NCI-H1105 treated with DMSO at 0.1 percent for 48 hours (cell line): ENCODE measurements around the gene RTP3.
"Not testable (repeated sequence)": the region's sequence is repeated elsewhere in the genome, so short reads cannot be mapped to it uniquely, and the experiment has no call there.

Experiments used
- DNase-seq: peaks from one replicate; lab custom pipeline; 2025; lab: John Stamatoyannopoulos, UW

Gene RTP3

DNA sequence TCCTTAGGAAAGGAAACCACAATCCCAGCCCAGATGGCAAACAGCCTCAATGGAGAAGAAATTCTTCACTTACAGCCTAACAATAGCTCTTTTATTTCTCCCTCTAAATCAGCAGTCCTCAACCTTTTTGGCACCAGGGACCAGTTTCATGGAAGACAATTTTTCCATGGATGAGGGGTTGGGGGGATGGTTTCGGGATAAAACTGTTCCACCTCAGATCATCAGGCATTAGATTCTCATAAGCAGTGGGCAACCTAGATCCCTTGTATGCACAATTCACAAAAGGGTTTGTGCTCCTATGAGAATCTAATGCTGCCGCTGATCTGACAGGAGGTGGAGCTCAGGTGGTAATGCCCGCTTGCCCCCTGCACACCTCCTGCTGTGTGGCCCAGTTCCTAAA, 50.8 kb downstream of the RTP3 start:
- not testable (repeated sequence) for DNase-seq

- no peak for DNase-seq
Observed at GRCh38 chr3:46549408-46549904, 51.7 kb downstream of the RTP3 start.

DNA sequence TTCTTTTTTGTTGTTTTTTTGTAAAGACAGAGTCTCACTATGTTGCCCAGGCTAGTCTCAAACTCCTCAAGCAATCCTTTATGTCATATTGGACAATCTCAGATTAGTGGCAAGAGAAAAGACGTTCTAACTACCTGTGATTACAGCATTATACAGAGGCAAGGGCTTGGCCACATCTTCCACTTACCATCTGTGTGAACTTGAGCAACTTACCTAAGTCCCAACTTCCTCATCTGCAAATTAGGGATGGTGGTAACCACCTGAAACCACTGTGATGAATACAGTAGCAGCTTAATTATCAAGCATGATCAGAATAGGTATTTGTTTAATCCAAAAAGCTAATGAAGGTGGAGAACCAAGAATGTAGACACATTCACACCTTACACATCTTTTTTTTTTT, 52.2 kb downstream of the RTP3 start:
- DNase-seq = no peak
